Astrocyte (in vitro differentiated cells and primary cell): ENCODE data around the gene CDH8.

Experiments
- CTCF ChIP-seq: IDR thresholded peaks from 2 replicates; pipeline ENCODE4 v1.5.1; 2011; ENCODE audit warnings: low read depth, mild to moderate bottlenecking, inconsistent platforms, low read length, moderate library complexity; ENCODE audit not compliant: insufficient read depth
- EZH2 ChIP-seq: IDR thresholded peaks from 2 replicates; pipeline ENCODE4 v1.6.1; 2012; ENCODE audit warnings: mild to moderate bottlenecking, low read length, inconsistent platforms; ENCODE audit not compliant: insufficient read depth

GRCh38 chr16:62077998-62078397 lies 41.8 kb upstream of the CDH8 start:
- TF ChIP-seq EZH2 (no peak), CTCF (no peak)
